Activated CD4-positive, alpha-beta memory T cell treated with anti-CD3 and anti-CD28 coated beads, Interleukin-2, amount 10 ng/mL, durations not matched to agents 7 days and 5 days (primary cell): Measurements from ENCODE around the gene NRIP3. TPM values are rescaled to one million over a fixed set of nuclear protein-coding genes. Genes with fewer than 3 reads are reported as not detected.
"Not testable (repeated sequence)": the region's sequence is repeated elsewhere in the genome, so short reads cannot be mapped to it uniquely, and the experiment has no call there.

ENCODE experiments used
- CTCF ChIA-PET: fragments of 350-600 bp; sonication (Branson Sonifier 250); formaldehyde crosslinking; loops from one replicate; lab custom pipeline; 2021; ENCODE audit warnings: antibody characterized with exemption, inconsistent platforms; lab: Charles Lee
- POLR2A ChIA-PET: fragments of 350-600 bp; sonication (Branson Sonifier 250); formaldehyde crosslinking; loops from one replicate; lab custom pipeline; 2021; ENCODE audit warnings: antibody characterized with exemption; lab: Charles Lee
- DNase-seq: peaks from one replicate; pipeline ENCODE4 v3.0.0-alpha.2; 2020
- H3K27ac Mint-ChIP-seq: one replicate; pipeline ENCODE4 v1.8.0; 2021; ENCODE audit warnings: mild to moderate bottlenecking, mixed read lengths
- H3K27me3 Mint-ChIP-seq: one replicate; pipeline ENCODE4 v1.8.0; 2021; ENCODE audit warnings: mixed read lengths
- H3K36me3 Mint-ChIP-seq: one replicate; pipeline ENCODE4 v1.8.0; 2021; ENCODE audit warnings: low read depth, mixed read lengths
- H3K4me1 Mint-ChIP-seq: one replicate; pipeline ENCODE4 v1.8.0; 2021; ENCODE audit warnings: mixed read lengths
- H3K4me3 Mint-ChIP-seq: one replicate; pipeline ENCODE4 v1.8.0; 2021; ENCODE audit warnings: mild to moderate bottlenecking, mixed read lengths
- H3K9me3 Mint-ChIP-seq: one replicate; pipeline ENCODE4 v1.8.0; 2021; ENCODE audit warnings: mixed read lengths
- total RNA-seq, 2 experiments: library from RNA; stranded (reverse); gene quantifications; one replicate each; pipeline ENCODE4 v1.2.3, GENCODE V29; 2021

Gene NRIP3
- total RNA-seq, 2 experiments from 2014 or later: 1.9 to 2.4 TPM

GRCh38 chr11:8962841-8963240 is 41.0 kb downstream of the NRIP3 start:
- ChIA-PET POLR2A (interaction anchor here (1.0 to 3.0 kb wide), 7 partner anchors 12 to 1847 kb away, joined by 3 to 39 read pairs (median 5); partner anchors contain the start of genes EIF4G2, RPL27A, TRIM66 and ZNF143), CTCF (interaction anchor here (1.0 to 2.5 kb wide), 5 partner anchors 48 to 976 kb away, joined by 3 to 11 read pairs (median 7); partner anchors contain the start of gene EIF3F)
- peak overlapping the region; percentile 41 for H3K27ac Mint-ChIP-seq
- no peak for DNase-seq
- no peaks in the 10 kb centered on the region for H3K27me3 Mint-ChIP-seq
- H3K4me1 Mint-ChIP-seq: peaks cover 43% of the 10 kb centered on the region
- H3K4me3 Mint-ChIP-seq: peak overlapping the region; percentile 88
- peaks cover 20% of the 10 kb centered on the region for H3K36me3 Mint-ChIP-seq
- no peaks in the 10 kb centered on the region for H3K9me3 Mint-ChIP-seq

- peak overlapping the region; percentile 28 for H3K27ac Mint-ChIP-seq
- DNase-seq: no peak
- ChIA-PET CTCF (interaction anchor here (0.7 to 5.1 kb wide), 4 partner anchors 10 to 147 kb away, joined by 3 to 119 read pairs (median 4); partner anchors contain the start of gene AKIP1), POLR2A (interaction anchor here (1.2 kb wide), 1 partner anchor 278 kb away, joined by 3 read pairs; no protein-coding TSS in a partner anchor)
- no peaks in the 10 kb centered on the region for H3K27me3 Mint-ChIP-seq
- peaks cover 54% of the 10 kb centered on the region for H3K4me1 Mint-ChIP-seq
- no peaks in the 10 kb centered on the region for H3K9me3 Mint-ChIP-seq
- no peak overlapping the region for H3K4me3 Mint-ChIP-seq
- H3K36me3 Mint-ChIP-seq: peaks cover 22% of the 10 kb centered on the region
These were observed 42.4 kb downstream of the NRIP3 start for GRCh38 chr11:8961401-8961800.

GRCh38 chr11:8959546-8960166 is 44.1 kb downstream of the NRIP3 start:
- DNase-seq: peak; percentile 39
- Mint-ChIP-seq H3K36me3 (peaks cover 30% of the 10 kb centered on the region), H3K27me3 (no peaks in the 10 kb centered on the region), H3K27ac (peak overlapping the region; percentile 13), H3K4me1 (peaks cover 48% of the 10 kb centered on the region), H3K9me3 (no peaks in the 10 kb centered on the region), H3K4me3 (no peak overlapping the region)
- POLR2A ChIA-PET: interaction anchor here (0.7 to 1.9 kb wide), 8 partner anchors 10 to 501 kb away, joined by 3 to 18 read pairs (median 3); partner anchors contain the start of genes RPL27A, TRIM66 and ZNF143
- CTCF ChIA-PET: interaction anchor here (0.6 to 5.1 kb wide), 34 partner anchors 8 to 791 kb away, joined by 3 to 119 read pairs (median 4); partner anchors contain the start of genes AKIP1, ASCL3, RPL27A and TRIM66

- DNase-seq: no peak
- H3K27ac Mint-ChIP-seq: peak overlapping the region; percentile 38
- no peaks in the 10 kb centered on the region for H3K9me3 Mint-ChIP-seq
- peaks cover 35% of the 10 kb centered on the region for H3K4me1 Mint-ChIP-seq
- POLR2A ChIA-PET: interaction anchor here (1.2 kb wide), 1 partner anchor 358 kb away, joined by 3 read pairs; no protein-coding TSS in a partner anchor
- no peak overlapping the region for H3K4me3 Mint-ChIP-seq
- CTCF ChIA-PET: interaction anchor here (1.2 to 5.1 kb wide), 2 partner anchors 43 to 181 kb away, joined by 4 to 119 read pairs; partner anchors contain the start of gene AKIP1
- H3K36me3 Mint-ChIP-seq: peaks cover 45% of the 10 kb centered on the region
- no peaks in the 10 kb centered on the region for H3K27me3 Mint-ChIP-seq
These were observed 46.9 kb downstream of the NRIP3 start for GRCh38 chr11:8956860-8957259.

GRCh38 chr11:8948886-8949285 is 54.9 kb downstream of the NRIP3 start:
- H3K36me3 Mint-ChIP-seq: peaks cover 50% of the 10 kb centered on the region
- no peak for DNase-seq
- no peaks in the 10 kb centered on the region for H3K9me3 Mint-ChIP-seq
- ChIA-PET CTCF (interaction anchor here (0.8 to 2.0 kb wide), 4 partner anchors 11 to 423 kb away, joined by 3 to 14 read pairs (median 6); partner anchors contain the start of gene TMEM9B), POLR2A (interaction anchor here (1.1 kb wide), 1 partner anchor 10 kb away, joined by 3 read pairs; no protein-coding TSS in a partner anchor)
- H3K27ac Mint-ChIP-seq: no peak overlapping the region
- peaks cover 3% of the 10 kb centered on the region for H3K27me3 Mint-ChIP-seq
- H3K4me1 Mint-ChIP-seq: peaks cover 7% of the 10 kb centered on the region
- no peak overlapping the region for H3K4me3 Mint-ChIP-seq

GRCh38 chr11:8947230-8947943 is 56.4 kb downstream of the NRIP3 start:
- DNase-seq: no peak
- Mint-ChIP-seq H3K4me1 (peaks cover 7% of the 10 kb centered on the region), H3K27ac (no peak overlapping the region), H3K9me3 (no peaks in the 10 kb centered on the region), H3K36me3 (peaks cover 35% of the 10 kb centered on the region), H3K27me3 (peaks cover 10% of the 10 kb centered on the region), H3K4me3 (no peak overlapping the region)
- ChIA-PET POLR2A (no interaction called here), CTCF (interaction anchor here (0.9 to 1.0 kb wide), 2 partner anchors 17 to 190 kb away, joined by 3 read pairs; partner anchors contain the start of gene TMEM9B)

- no peak within 1 kb of the TSS for H3K27ac Mint-ChIP-seq
- peaks cover 21% of the 10 kb centered on the region for H3K27me3 Mint-ChIP-seq
- peaks cover 5% of the 10 kb centered on the region for H3K4me1 Mint-ChIP-seq
- DNase-seq: no peak
- H3K9me3 Mint-ChIP-seq: no peaks in the 10 kb centered on the region
- POLR2A ChIA-PET: no interaction called here
- peaks cover 7% of the 10 kb centered on the region for H3K36me3 Mint-ChIP-seq
- no peak within 1 kb of the TSS for H3K4me3 Mint-ChIP-seq
- CTCF ChIA-PET: interaction anchor here (2.0 kb wide), 1 partner anchor 17 kb away, joined by 8 read pairs; no protein-coding TSS in a partner anchor
These were observed 61.2 kb downstream of the NRIP3 start, which contains the start of gene ASCL3 for GRCh38 chr11:8942518-8943066. TSS of gene ASCL3 (minus strand) at chr11:8943016. CDS start at chr11:8938161, 4,855 bp downstream.

GRCh38 chr11:8941341-8942103 is 62.3 kb downstream of the NRIP3 start:
- H3K27ac Mint-ChIP-seq: no peak overlapping the region
- ChIA-PET CTCF (interaction anchor here (2.0 kb wide), 1 partner anchor 18 kb away, joined by 8 read pairs; no protein-coding TSS in a partner anchor), POLR2A (no interaction called here)
- H3K36me3 Mint-ChIP-seq: no peaks in the 10 kb centered on the region
- peaks cover 21% of the 10 kb centered on the region for H3K27me3 Mint-ChIP-seq
- DNase-seq: no peak
- H3K4me1 Mint-ChIP-seq: no peaks in the 10 kb centered on the region
- H3K9me3 Mint-ChIP-seq: no peaks in the 10 kb centered on the region
- no peak overlapping the region for H3K4me3 Mint-ChIP-seq

- ChIA-PET POLR2A (no interaction called here), CTCF (interaction anchor here (0.8 to 1.0 kb wide), 2 partner anchors 22 to 23 kb away, joined by 3 read pairs; no protein-coding TSS in a partner anchor)
- no peaks in the 10 kb centered on the region for H3K36me3 Mint-ChIP-seq
- H3K4me1 Mint-ChIP-seq: no peaks in the 10 kb centered on the region
- H3K4me3 Mint-ChIP-seq: no peak overlapping the region
- H3K9me3 Mint-ChIP-seq: no peaks in the 10 kb centered on the region
- DNase-seq: no peak
- H3K27me3 Mint-ChIP-seq: peaks cover 12% of the 10 kb centered on the region
- no peak overlapping the region for H3K27ac Mint-ChIP-seq
These were observed 66.1 kb downstream of the NRIP3 start for GRCh38 chr11:8937659-8938058.

GRCh38 chr11:8937159-8937558 is 66.6 kb downstream of the NRIP3 start:
- Mint-ChIP-seq H3K36me3 (no peaks in the 10 kb centered on the region), H3K9me3 (no peaks in the 10 kb centered on the region), H3K27me3 (peaks cover 8% of the 10 kb centered on the region), H3K4me1 (no peaks in the 10 kb centered on the region), H3K27ac (no peak overlapping the region), H3K4me3 (no peak overlapping the region)
- no peak for DNase-seq
- POLR2A ChIA-PET: no interaction called here
- CTCF ChIA-PET: interaction anchor here (0.8 to 1.0 kb wide), 2 partner anchors 23 kb away, joined by 3 read pairs; no protein-coding TSS in a partner anchor

- H3K4me1 Mint-ChIP-seq, H3K4me3 Mint-ChIP-seq, H3K36me3 Mint-ChIP-seq, DNase-seq, H3K27me3 Mint-ChIP-seq, CTCF ChIA-PET, H3K27ac Mint-ChIP-seq, H3K9me3 Mint-ChIP-seq: not testable (repeated sequence)
- POLR2A ChIA-PET: interaction anchor here (0.6 kb wide), 1 partner anchor 23 kb away, joined by 4 read pairs; no protein-coding TSS in a partner anchor
These were observed 68.0 kb downstream of the NRIP3 start for GRCh38 chr11:8935789-8936188.
